ENCODE data around the gene DGCR8. TPM values are rescaled to one million over a fixed set of nuclear protein-coding genes. Genes with fewer than 3 reads are reported as not detected.

Gene DGCR8
- polyA plus RNA-seq, 1 donor: 36.5 TPM

DNA sequence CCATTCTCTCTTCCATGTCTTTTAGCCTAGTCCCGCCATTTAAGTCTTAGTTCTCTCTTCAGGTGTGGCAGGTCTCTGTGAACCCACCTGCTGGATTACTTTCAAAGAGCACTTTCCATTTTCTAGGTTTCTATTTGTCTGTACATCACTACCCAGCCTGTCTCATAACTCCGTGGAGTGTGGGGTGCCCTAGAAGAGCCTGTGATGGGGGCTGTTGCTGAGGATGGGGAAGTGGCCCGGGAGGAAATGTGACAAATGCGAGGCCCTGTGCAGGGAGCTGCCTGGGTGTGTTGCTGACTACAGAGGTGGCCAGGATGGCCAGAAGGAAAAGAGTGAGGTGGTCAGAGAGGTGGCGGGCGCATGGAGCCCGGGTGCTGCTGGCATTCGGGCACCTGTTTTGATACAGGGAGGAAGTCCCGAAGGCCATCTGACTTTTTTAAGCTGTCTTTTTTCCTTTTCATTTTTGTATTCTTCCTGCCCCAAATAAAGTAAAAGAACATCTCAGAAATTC lies 10.7 kb downstream of the DGCR8 start:
- Histone ChIP-seq H3K9me3 (ENCODE audit: control insufficient read depth, low read depth, low read length) (peaks cover 4% of the 10 kb centered on the region), H3K4me1 (ENCODE audit: control insufficient read depth, insufficient read depth, low read length) (no peaks in the 10 kb centered on the region), H3K36me3 (ENCODE audit: control insufficient read depth, insufficient read depth, low read length) (peaks cover 98% of the 10 kb centered on the region), H3K27me3 (ENCODE audit: control insufficient read depth, insufficient read depth, low read length) (no peaks in the 10 kb centered on the region), H3K4me3 (ENCODE audit: low read length) (no peak overlapping the region), H3K27ac (ENCODE audit: low read length) (no peak overlapping the region)
- DNase-seq: no peak
- no CpG with 5 or more reads among the region's 9 CpGs for WGBS (ENCODE audit: insufficient coverage, low lambda C conversion rate)

DNA sequence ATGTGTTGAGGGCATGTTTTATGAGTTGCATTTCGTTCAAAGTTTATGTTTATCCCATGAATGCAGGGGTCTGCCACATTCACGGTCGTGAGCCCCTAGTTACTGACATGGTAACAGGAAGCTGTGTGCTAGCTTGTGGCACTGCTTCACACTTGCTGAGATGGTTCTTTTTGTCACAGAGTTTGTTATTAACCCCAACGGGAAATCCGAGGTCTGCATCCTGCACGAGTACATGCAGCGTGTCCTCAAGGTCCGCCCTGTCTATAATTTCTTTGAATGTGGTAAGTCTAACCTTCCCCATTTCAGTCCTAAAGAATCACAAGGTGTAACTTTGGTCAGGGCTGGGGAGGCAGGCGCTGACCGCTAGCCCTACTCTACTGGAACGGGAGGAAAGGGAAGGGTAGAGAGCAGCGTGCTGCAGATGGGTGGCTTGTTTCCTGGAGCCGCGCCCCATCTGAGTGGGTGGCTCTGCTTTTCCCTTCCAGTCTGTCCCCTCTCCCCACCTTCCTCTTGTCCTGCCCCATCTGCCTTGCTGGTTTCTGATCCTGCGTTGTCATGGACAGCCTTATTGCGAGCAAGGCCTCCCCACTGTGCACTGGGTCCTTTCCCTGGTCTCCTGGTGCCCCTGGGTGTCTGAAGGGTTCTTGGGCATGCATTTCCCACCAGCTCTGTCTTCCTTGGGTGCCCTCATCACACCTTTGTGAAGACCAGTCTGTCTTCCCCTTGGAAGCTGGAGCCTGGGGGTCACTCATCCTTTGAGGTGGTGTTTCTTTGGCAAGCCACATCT lies 11.8 kb downstream of the DGCR8 start:
- Histone ChIP-seq H3K27me3 (ENCODE audit: control insufficient read depth, insufficient read depth, low read length) (no peaks in the 10 kb centered on the region), H3K4me3 (ENCODE audit: low read length) (no peak overlapping the region), H3K36me3 (ENCODE audit: control insufficient read depth, insufficient read depth, low read length) (peaks cover 96% of the 10 kb centered on the region), H3K9me3 (ENCODE audit: control insufficient read depth, low read depth, low read length) (peaks cover 2% of the 10 kb centered on the region), H3K27ac (ENCODE audit: low read length) (no peak overlapping the region), H3K4me1 (ENCODE audit: control insufficient read depth, insufficient read depth, low read length) (no peaks in the 10 kb centered on the region)
- WGBS (ENCODE audit: insufficient coverage, low lambda C conversion rate): no CpG with 5 or more reads among the region's 16 CpGs
- no peak for DNase-seq

DNA sequence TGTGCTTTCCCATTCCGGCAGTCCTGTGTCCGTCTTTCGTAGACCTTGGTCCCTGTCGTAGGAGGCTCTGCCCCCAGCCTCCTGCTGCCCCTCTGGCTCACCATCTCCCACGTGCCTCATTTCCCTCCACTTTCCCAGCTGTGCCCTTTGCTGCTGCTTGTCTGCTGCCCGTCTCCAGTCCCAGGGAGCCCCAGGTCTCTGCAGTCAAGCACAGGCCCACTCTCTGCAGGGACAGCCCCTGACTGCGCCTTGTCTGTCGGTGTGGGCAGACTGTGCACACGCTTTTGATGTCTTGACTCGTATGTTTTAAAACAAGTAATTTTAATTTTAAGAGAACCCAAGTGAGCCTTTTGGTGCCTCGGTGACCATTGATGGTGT lies 12.4 kb downstream of the DGCR8 start:
- H3K27me3 ChIP-seq (ENCODE audit: control insufficient read depth, insufficient read depth, low read length): no peaks in the 10 kb centered on the region
- no peak overlapping the region for H3K4me3 ChIP-seq (ENCODE audit: low read length)
- H3K27ac ChIP-seq (ENCODE audit: low read length): no peak overlapping the region
- H3K9me3 ChIP-seq (ENCODE audit: control insufficient read depth, low read depth, low read length): peaks cover 2% of the 10 kb centered on the region
- no peaks in the 10 kb centered on the region for H3K4me1 ChIP-seq (ENCODE audit: control insufficient read depth, insufficient read depth, low read length)
- no peak for DNase-seq
- H3K36me3 ChIP-seq (ENCODE audit: control insufficient read depth, insufficient read depth, low read length): peaks cover 94% of the 10 kb centered on the region
- 100% methylated on average over 3 of the region's 11 CpGs for WGBS (ENCODE audit: insufficient coverage, low lambda C conversion rate)

DNA sequence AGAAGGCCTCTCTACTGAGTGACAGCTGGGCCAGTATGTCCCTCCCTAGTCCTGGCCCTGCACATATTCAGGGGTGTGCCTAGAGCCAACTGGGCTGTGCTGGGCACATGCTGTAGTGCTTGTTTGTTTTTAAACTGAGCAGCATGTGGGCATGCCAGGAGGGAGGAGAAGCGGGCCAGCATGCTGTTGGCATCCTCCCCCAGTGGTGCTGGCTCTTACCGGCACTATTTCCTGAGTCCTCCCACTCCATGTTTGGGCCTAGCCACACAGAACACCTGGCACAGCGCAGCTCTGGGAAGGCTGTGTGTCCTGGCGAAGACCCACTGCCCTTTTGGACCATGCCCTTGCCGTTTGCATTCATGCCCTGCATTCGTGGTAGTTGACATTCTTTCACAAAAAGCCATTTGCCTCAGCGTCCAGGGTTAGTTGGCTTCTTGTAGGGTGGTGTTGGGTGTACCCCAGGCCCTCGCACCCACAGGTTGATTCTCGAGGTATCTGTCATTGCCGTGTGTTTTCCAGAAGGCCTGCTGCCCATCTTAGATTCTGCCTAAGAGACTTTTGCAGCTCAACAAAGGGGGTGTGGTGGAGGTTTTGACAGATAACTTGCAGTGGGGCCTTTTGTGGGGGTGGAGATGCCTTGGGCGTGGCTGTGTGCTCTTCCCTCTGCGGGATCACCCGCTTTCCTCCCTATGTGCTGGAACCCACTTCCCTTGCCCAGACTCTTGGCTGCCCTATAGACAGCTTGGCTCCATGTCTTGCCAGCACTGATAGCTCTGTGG lies 13.6 kb downstream of the DGCR8 start:
- no peaks in the 10 kb centered on the region for H3K27me3 ChIP-seq (ENCODE audit: control insufficient read depth, insufficient read depth, low read length)
- no peaks in the 10 kb centered on the region for H3K4me1 ChIP-seq (ENCODE audit: control insufficient read depth, insufficient read depth, low read length)
- H3K27ac ChIP-seq (ENCODE audit: low read length): no peak overlapping the region
- peaks cover 89% of the 10 kb centered on the region for H3K36me3 ChIP-seq (ENCODE audit: control insufficient read depth, insufficient read depth, low read length)
- no peak for DNase-seq
- H3K9me3 ChIP-seq (ENCODE audit: control insufficient read depth, low read depth, low read length): peaks cover 2% of the 10 kb centered on the region
- no CpG with 5 or more reads among the region's 13 CpGs for WGBS (ENCODE audit: insufficient coverage, low lambda C conversion rate)
- H3K4me3 ChIP-seq (ENCODE audit: low read length): no peak overlapping the region

DNA sequence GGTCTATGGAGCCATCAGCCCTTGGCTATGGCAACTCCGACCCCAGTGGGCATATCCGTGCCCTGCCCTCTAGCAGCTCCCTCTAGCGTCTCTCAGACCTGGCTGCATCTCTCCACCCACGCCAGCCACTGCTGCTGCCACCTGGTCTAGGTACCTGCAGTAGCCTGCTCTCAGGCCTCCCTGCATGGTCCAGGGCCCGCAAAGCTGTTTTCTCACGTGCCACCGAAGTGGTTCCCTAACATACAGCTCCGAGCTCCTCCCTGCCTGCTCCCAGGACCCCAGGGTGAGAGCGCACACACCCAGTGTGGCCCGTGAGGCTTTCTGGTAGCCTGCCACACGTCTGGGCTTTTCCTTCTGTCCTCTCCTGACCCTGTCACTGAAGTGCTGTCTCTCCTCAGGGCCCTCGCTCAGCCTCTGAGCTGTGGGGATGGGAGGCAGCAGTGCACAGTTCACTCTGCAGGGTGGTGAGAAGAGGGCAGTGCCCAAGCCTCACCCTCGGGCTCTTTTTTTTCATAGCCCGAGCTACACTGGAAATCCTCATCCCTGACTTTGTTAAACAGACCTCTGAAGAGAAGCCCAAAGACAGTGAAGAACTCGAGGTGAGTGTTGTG lies 14.3 kb downstream of the DGCR8 start:
- peaks cover 89% of the 10 kb centered on the region for H3K36me3 ChIP-seq (ENCODE audit: control insufficient read depth, insufficient read depth, low read length)
- WGBS (ENCODE audit: insufficient coverage, low lambda C conversion rate): no CpG with 5 or more reads among the region's 15 CpGs
- no peak for DNase-seq

DNA sequence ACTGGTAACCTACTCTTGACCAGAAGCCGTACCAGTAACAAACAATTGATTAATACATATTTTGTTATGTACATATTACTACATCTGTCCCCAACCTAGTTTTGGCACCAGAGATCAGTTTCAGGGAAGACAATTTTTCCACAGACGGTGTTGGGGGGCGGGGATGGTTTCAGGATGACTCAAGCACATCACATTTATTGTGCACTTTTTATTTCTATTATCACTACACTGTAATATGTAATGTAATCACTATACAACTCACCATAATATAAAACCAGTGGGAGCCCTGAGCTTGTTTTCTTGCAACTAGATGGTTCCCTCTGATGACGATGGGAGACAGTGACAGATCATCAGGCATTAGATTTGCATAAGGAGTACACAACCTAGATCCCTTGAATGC lies 15.5 kb downstream of the DGCR8 start:
- H3K27ac ChIP-seq (ENCODE audit: low read length): no peak overlapping the region
- no peaks in the 10 kb centered on the region for H3K27me3 ChIP-seq (ENCODE audit: control insufficient read depth, insufficient read depth, low read length)
- no peaks in the 10 kb centered on the region for H3K4me1 ChIP-seq (ENCODE audit: control insufficient read depth, insufficient read depth, low read length)
- H3K36me3 ChIP-seq (ENCODE audit: control insufficient read depth, insufficient read depth, low read length): peaks cover 87% of the 10 kb centered on the region
- H3K4me3 ChIP-seq (ENCODE audit: low read length): no peak overlapping the region
- DNase-seq: no peak
- H3K9me3 ChIP-seq (ENCODE audit: control insufficient read depth, low read depth, low read length): peaks cover 2% of the 10 kb centered on the region
- no CpG with 5 or more reads among the region's 4 CpGs for WGBS (ENCODE audit: insufficient coverage, low lambda C conversion rate)

More for the DNA sequence above, 14.3 kb downstream of the DGCR8 start:
- Histone ChIP-seq H3K4me1 (ENCODE audit: control insufficient read depth, insufficient read depth, low read length) (no peaks in the 10 kb centered on the region), H3K9me3 (ENCODE audit: control insufficient read depth, low read depth, low read length) (peaks cover 2% of the 10 kb centered on the region), H3K27me3 (ENCODE audit: control insufficient read depth, insufficient read depth, low read length) (no peaks in the 10 kb centered on the region), H3K4me3 (ENCODE audit: low read length) (no peak overlapping the region), H3K27ac (ENCODE audit: low read length) (no peak overlapping the region)

DNA sequence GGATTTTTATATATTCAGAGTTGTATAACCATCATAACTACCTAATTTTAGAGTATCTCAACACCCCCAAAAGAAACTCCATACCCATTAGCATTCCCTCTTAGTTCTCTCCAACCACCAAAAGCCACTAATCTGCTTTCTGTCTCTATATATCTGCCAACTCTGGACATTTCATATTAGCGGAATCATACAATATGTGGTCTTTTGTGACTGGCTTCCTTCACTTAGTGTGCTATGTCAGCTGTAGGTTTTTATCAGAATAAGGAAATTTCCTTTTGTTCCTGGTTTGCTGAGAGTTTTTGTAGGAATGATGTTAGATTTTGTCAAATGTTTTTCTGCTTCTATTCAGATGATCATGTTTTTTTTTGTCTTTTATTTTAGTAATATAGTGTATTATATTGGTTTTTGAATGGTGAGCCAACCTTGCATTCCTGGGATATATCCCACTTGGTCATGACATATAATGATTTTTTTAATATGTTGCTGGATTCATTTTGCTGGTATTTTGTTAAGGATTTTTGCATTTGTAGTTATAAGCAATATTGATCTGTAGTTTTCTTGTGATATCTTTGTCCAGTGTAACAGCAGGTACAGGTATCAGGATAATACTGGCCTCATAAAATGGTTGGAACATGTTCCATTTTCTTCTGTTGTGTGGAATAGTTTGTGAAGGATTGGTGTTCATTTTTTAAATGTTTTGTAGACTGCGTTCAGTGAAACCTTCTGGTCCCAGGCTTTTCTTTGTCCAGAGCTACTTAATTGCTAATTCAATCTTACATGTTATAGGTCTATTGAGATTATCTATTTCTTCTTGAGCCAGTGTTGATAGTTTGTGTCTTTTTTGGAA lies 16.8 kb downstream of the DGCR8 start:
- Histone ChIP-seq H3K27ac (ENCODE audit: low read length) (no peak overlapping the region), H3K27me3 (ENCODE audit: control insufficient read depth, insufficient read depth, low read length) (no peaks in the 10 kb centered on the region), H3K36me3 (ENCODE audit: control insufficient read depth, insufficient read depth, low read length) (peaks cover 83% of the 10 kb centered on the region), H3K4me1 (ENCODE audit: control insufficient read depth, insufficient read depth, low read length) (no peaks in the 10 kb centered on the region), H3K9me3 (ENCODE audit: control insufficient read depth, low read depth, low read length) (peaks cover 2% of the 10 kb centered on the region), H3K4me3 (ENCODE audit: low read length) (no peak overlapping the region)
- no CpG with 5 or more reads among the region's 2 CpGs for WGBS (ENCODE audit: insufficient coverage, low lambda C conversion rate)
- DNase-seq: no peak

DNA sequence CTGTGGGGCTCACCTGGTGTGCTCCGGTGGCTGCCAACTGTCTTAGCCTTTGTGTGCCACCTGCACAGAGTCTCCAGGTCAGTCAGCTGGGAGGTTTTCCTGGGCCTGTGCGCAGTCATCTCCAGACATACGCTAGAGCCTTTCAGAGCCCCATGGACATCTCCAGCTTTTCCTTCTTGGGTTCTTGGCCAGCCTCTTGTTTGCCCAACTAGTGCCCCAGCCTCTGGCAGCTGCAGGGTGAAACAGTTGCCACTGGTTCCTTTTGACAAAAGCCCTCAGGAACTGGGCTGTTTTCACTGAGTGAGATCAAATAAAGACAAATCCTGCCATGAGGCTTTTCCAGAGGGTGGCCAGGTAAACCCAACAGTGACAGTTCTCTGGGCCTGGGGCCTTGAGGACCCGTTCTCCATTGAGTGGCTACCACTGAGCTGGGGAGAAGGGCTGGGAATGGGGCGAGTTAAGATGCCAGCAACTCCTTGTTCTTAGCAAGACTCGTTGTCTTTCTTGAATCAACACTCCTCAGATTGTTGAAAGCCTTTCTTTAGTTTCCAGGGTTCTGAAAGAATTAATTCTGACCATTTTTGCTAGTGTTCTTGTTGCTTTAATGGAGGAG lies 19.2 kb downstream of the DGCR8 start:
- Histone ChIP-seq H3K36me3 (ENCODE audit: control insufficient read depth, insufficient read depth, low read length) (peaks cover 76% of the 10 kb centered on the region), H3K27me3 (ENCODE audit: control insufficient read depth, insufficient read depth, low read length) (no peaks in the 10 kb centered on the region), H3K4me3 (ENCODE audit: low read length) (no peak overlapping the region), H3K4me1 (ENCODE audit: control insufficient read depth, insufficient read depth, low read length) (no peaks in the 10 kb centered on the region), H3K9me3 (ENCODE audit: control insufficient read depth, low read depth, low read length) (peaks cover 2% of the 10 kb centered on the region), H3K27ac (ENCODE audit: low read length) (no peak overlapping the region)
- no CpG with 5 or more reads among the region's 6 CpGs for WGBS (ENCODE audit: insufficient coverage, low lambda C conversion rate)
- DNase-seq: no peak

DNA sequence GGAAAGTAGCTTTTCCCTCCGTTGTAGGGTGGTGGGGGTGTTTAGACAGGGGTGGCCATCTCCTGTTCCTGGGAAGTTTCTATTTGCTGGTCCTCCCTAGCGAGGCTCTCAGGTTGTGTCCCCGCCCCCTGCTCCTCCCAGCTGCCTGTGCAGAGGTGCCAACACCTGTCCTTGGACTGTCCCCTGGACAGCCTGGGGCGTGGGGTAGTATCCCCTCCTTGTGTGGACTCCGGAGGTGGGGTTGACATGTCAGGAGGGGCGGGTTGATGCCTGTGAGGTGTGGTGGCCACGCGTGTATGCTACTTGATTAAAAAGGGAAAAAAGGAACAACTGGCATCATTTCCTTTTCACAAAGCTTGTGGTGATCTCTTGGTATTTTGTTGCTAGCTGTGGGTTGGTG lies 21.6 kb downstream of the DGCR8 start:
- Histone ChIP-seq H3K27me3 (ENCODE audit: control insufficient read depth, insufficient read depth, low read length) (no peaks in the 10 kb centered on the region), H3K27ac (ENCODE audit: low read length) (no peak overlapping the region), H3K9me3 (ENCODE audit: control insufficient read depth, low read depth, low read length) (no peaks in the 10 kb centered on the region), H3K36me3 (ENCODE audit: control insufficient read depth, insufficient read depth, low read length) (peaks cover 76% of the 10 kb centered on the region), H3K4me1 (ENCODE audit: control insufficient read depth, insufficient read depth, low read length) (no peaks in the 10 kb centered on the region), H3K4me3 (ENCODE audit: low read length) (no peak overlapping the region)
- no peak for DNase-seq
- no CpG with 5 or more reads among the region's 8 CpGs for WGBS (ENCODE audit: insufficient coverage, low lambda C conversion rate)

Data from large intestine (tissue), 3 donors.